ENCODE results near the gene HSPA14. TPM values are rescaled to one million over a fixed set of nuclear protein-coding genes. Genes with fewer than 3 reads are reported as not detected.

HSPA14 gene
- total and polyA plus RNA-seq, 2 of the 4 experiments (the other 2 are of a cell fraction) = 10.3 to 11.8 TPM

DNA sequence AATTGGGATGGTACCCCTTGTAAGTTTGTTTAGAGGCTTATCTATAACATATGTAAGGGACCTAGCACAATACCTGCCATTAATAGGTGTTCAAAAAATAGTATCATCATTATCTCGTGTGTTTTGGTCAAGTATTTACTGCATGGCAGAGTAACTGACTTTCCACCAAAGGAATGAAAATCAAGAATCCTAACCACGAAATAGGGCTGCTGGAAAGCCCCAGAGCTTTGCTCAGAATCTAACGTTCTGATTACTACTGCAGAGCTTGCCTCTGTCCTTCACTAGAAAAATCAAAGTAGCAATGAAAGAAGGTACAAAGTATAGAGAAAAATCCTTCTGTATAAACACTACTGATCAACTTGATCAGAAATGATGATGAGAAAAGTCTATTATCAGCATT is 80.9 kb downstream of the HSPA14 start:
- H2BK5ac ChIP-seq (ENCODE audit: low read depth, low read length, poor library complexity, severe bottlenecking) = no peak overlapping the region
- H2BK20ac ChIP-seq (ENCODE audit: low read depth, low read length) = no peak overlapping the region
- no peak overlapping the region for H3K4me2 ChIP-seq (ENCODE audit: low read depth, low read length)
- peaks cover 50% of the 10 kb centered on the region for H3K36me3 ChIP-seq (ENCODE audit: control insufficient read depth, insufficient read depth, low read length)
- H3K4me1 ChIP-seq (ENCODE audit: control insufficient read depth, insufficient read depth, low read length) = no peaks in the 10 kb centered on the region
- no peaks in the 10 kb centered on the region for H4K20me1 ChIP-seq (ENCODE audit: insufficient read depth, low read length)
- POLR2A ChIA-PET (ENCODE audit: unreplicated experiment) = no interaction called here
- DNase-seq (no peak), ATAC-seq (ENCODE audit: low read depth) (no peak)
- H3K79me1 ChIP-seq (ENCODE audit: low read depth in 1 of 2, low read length in 2 of 2) = peaks cover 0 to 6% of the 10 kb centered on the region in 2 experiments; a peak in 2 of 4 replicates
- WGBS, 2 experiments (ENCODE audit: extremely low coverage in 2 of 2, insufficient read length in 1 of 2) = no CpG with 5 or more reads among the region's 3 CpGs
- H4K8ac ChIP-seq (ENCODE audit: low read depth in 2 of 2, low read length in 2 of 2) = no peak overlapping the region
- intact Hi-C loops (cut with micrococcal nuclease) (no loop called here), in situ Hi-C loops (cut with MboI; ENCODE audit: low sequenced_read_pairs) (no loop called here), dilution Hi-C loops (cut with HindIII; ENCODE audit: low sequenced_read_pairs, unreplicated experiment) (no loop called here)
- H3K9ac ChIP-seq (ENCODE audit: low read depth, low read length) = no peak overlapping the region
- H4K91ac ChIP-seq (ENCODE audit: insufficient read depth, low read depth, low read length) = no peak overlapping the region
- no TSS peak for BruUV-seq (replicated peaks)
- H3K9me3 ChIP-seq (ENCODE audit: control insufficient read depth, insufficient read depth, low read length) = peaks cover 12% of the 10 kb centered on the region
- TF ChIP-seq, protein P1, sequence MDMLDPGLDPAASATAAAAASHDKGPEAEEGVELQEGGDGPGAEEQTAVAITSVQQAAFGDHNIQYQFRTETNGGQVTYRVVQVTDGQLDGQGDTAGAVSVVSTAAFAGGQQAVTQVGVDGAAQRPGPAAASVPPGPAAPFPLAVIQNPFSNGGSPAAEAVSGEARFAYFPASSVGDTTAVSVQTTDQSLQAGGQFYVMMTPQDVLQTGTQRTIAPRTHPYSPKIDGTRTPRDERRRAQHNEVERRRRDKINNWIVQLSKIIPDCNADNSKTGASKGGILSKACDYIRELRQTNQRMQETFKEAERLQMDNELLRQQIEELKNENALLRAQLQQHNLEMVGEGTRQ (IDR thresholded peaks at IDR 0.05; ENCODE audit: low read depth, low read length) = no peak
- TF ChIP-seq MAFK (IDR thresholded peaks at IDR 0.05; ENCODE audit: low read depth, low read length) = no peak
- no peak for TF ChIP-seq CHD1 (IDR thresholded peaks at IDR 0.05; ENCODE audit: low read depth, low read length)
- TF ChIP-seq SMC3 (IDR thresholded peaks at IDR 0.05; ENCODE audit: low read depth, low read length) = no peak
- TF ChIP-seq FOS (IDR thresholded peaks at IDR 0.05; ENCODE audit: low read depth, low read length) = no peak
- TF ChIP-seq NFE2L2 (IDR thresholded peaks at IDR 0.05; ENCODE audit: low read depth, low read length) = no peak
- TF ChIP-seq RAD21 (IDR thresholded peaks at IDR 0.05; ENCODE audit: low read length) = no peak
- no peak for TF ChIP-seq POLR2A (IDR thresholded peaks at IDR 0.05; ENCODE audit: low read depth, low read length)
- TF ChIP-seq RFX5 (IDR thresholded peaks at IDR 0.05; ENCODE audit: low read depth, low read length) = no peak
- peaks cover 7% of the 10 kb centered on the region for H3K9me1 ChIP-seq (ENCODE audit: insufficient read depth, low read length)
- H2AFZ ChIP-seq (replicated peaks; ENCODE audit: low read length, poor library complexity) = no peak overlapping the region
- no peak overlapping the region for H4K5ac ChIP-seq (ENCODE audit: low read depth, low read length)
- no peak overlapping the region for H3K23ac ChIP-seq (ENCODE audit: low read depth, low read length)
- H3K4me3 ChIP-seq (ENCODE audit: insufficient read depth, low read depth, low read length) = no peak overlapping the region
- no peak overlapping the region for H3K18ac ChIP-seq (ENCODE audit: low read depth, low read length)
- no peak overlapping the region for H2BK15ac ChIP-seq (ENCODE audit: low read depth, low read length)
- H2AK5ac ChIP-seq (ENCODE audit: low read depth, low read length) = no peak overlapping the region
- no peak overlapping the region for H2BK120ac ChIP-seq (ENCODE audit: low read depth, low read length)
- H3K27ac ChIP-seq (ENCODE audit: insufficient read depth, low read length) = no peak overlapping the region
- CTCF ChIA-PET = no interaction called here
- no peak overlapping the region for H3K4ac ChIP-seq (ENCODE audit: low read depth, low read length)
- H3K14ac ChIP-seq (replicated peaks; ENCODE audit: low read depth, low read length) = no peak overlapping the region
- no peaks in the 10 kb centered on the region for H3K27me3 ChIP-seq (ENCODE audit: control insufficient read depth, insufficient read depth, low read length)
- H3K56ac ChIP-seq (ENCODE audit: extremely low read depth, insufficient read depth, low read length) = no peak overlapping the region
- H2AK9ac ChIP-seq (replicated peaks; ENCODE audit: low read depth, low read length, poor library complexity) = no peak overlapping the region

Other genes starting within 250 kb of the HSPA14 start
- 27.1 and 46.4 TPM in 2 replicates for gene FAM107B, start 63.4 kb upstream of the HSPA14 start, total RNA-seq (2012; rRNA removed)
- gene FAM107B, start 63.4 kb upstream of the HSPA14 start, polyA plus RNA-seq (2012; rRNA removed) = 19.1 and 26.4 TPM in 2 replicates
- 0.72 and 0.83 TPM in 2 replicates for gene CDNF, start 269 bp upstream of the HSPA14 start, total RNA-seq (2012; rRNA removed)
- 1.1 and 1.3 TPM in 2 replicates for gene CDNF, start 269 bp upstream of the HSPA14 start, polyA plus RNA-seq (2012; rRNA removed)
- gene MSANTD7, start within 50 bp of the HSPA14 start, total RNA-seq (2012; rRNA removed) = 16.0 and 17.2 TPM in 2 replicates
- 4.2 and 4.7 TPM in 2 replicates for gene MSANTD7, start within 50 bp of the HSPA14 start, polyA plus RNA-seq (2012; rRNA removed)
- gene SUV39H2, start 40.6 kb downstream of the HSPA14 start, total RNA-seq (2012; rRNA removed) = 14.5 and 23.3 TPM in 2 replicates
- gene SUV39H2, start 40.6 kb downstream of the HSPA14 start, polyA plus RNA-seq (2012; rRNA removed) = 3.6 and 5.3 TPM in 2 replicates
- gene DCLRE1C, start 115.8 kb downstream of the HSPA14 start, total RNA-seq (2012; rRNA removed) = 8.1 TPM in 2 replicates
- 2.6 and 2.9 TPM in 2 replicates for gene DCLRE1C, start 115.8 kb downstream of the HSPA14 start, polyA plus RNA-seq (2012; rRNA removed)
- not detected in 2 replicates for gene MEIG1, start 121.1 kb downstream of the HSPA14 start, total RNA-seq (2012; rRNA removed)
- gene MEIG1, start 121.1 kb downstream of the HSPA14 start, polyA plus RNA-seq (2012; rRNA removed) = not detected in 2 replicates
- gene OLAH, start 205.6 kb downstream of the HSPA14 start, total RNA-seq (2012; rRNA removed) = under 0.01 TPM in 1 of 2 replicates, not detected in the other
- gene OLAH, start 205.6 kb downstream of the HSPA14 start, polyA plus RNA-seq (2012; rRNA removed) = not detected in 2 replicates